ENCODE data around the gene FADS1. TPM values are rescaled to one million over a fixed set of nuclear protein-coding genes. Genes with fewer than 3 reads are reported as not detected.

Gene FADS1
- polyA plus RNA-seq (ENCODE audit: insufficient read length in 10 of 10), result 10 to 100 TPM; 17.4 to 32.3 (median 23.3) TPM
- long read RNA-seq, donor 1, full-length matches to known transcripts, result 2 of 30 reads
- long read RNA-seq, donor 1, partial matches to known transcripts, result 10 of 30 reads
- long read RNA-seq, donor 1, other reads (novel, unspliced or antisense), result 18 of 30 reads
- long read RNA-seq, donor 2, full-length matches to known transcripts, result 4 of 18 reads
- long read RNA-seq, donor 2, partial matches to known transcripts, result 7 of 18 reads
- long read RNA-seq, donor 2, other reads (novel, unspliced or antisense), result 7 of 18 reads
- long read RNA-seq, donor 3, result 0 reads
- long read RNA-seq, donor 4, full-length matches to known transcripts, result 4 of 15 reads
- long read RNA-seq, donor 4, partial matches to known transcripts, result 11 of 15 reads
- long read RNA-seq, donor 4, other reads (novel, unspliced or antisense), result 0 of 15 reads
- long read RNA-seq, donor 5, full-length matches to known transcripts, result 7 of 91 reads
- long read RNA-seq, donor 5, partial matches to known transcripts, result 75 of 91 reads
- long read RNA-seq, donor 5, other reads (novel, unspliced or antisense), result 9 of 91 reads
- long read RNA-seq, donor 6, full-length matches to known transcripts, result 9 of 29 reads
- long read RNA-seq, donor 6, partial matches to known transcripts, result 9 of 29 reads
- long read RNA-seq, donor 6, other reads (novel, unspliced or antisense), result 11 of 29 reads
- long read RNA-seq, donor 7, full-length matches to known transcripts, result 6 of 138 reads
- long read RNA-seq, donor 7, partial matches to known transcripts, result 132 of 138 reads
- long read RNA-seq, donor 7, other reads (novel, unspliced or antisense), result 0 of 138 reads
- long read RNA-seq, donor 8, full-length matches to known transcripts, result 3 of 3 reads
- long read RNA-seq, donor 8, partial matches to known transcripts, result 0 of 3 reads
- long read RNA-seq, donor 8, other reads (novel, unspliced or antisense), result 0 of 3 reads
- long read RNA-seq, donor 9, full-length matches to known transcripts, result 3 of 3 reads
- long read RNA-seq, donor 9, partial matches to known transcripts, result 0 of 3 reads
- long read RNA-seq, donor 9, other reads (novel, unspliced or antisense), result 0 of 3 reads

- peak; percentile 84 to 93 (median 86) for DNase-seq
Measured at GRCh38 chr11:61816736-61817455, at the start of gene FADS1. TSS of gene FADS1 (minus strand) at chr11:61817003. CDS start at chr11:61816929, 74 bp downstream.

DNA sequence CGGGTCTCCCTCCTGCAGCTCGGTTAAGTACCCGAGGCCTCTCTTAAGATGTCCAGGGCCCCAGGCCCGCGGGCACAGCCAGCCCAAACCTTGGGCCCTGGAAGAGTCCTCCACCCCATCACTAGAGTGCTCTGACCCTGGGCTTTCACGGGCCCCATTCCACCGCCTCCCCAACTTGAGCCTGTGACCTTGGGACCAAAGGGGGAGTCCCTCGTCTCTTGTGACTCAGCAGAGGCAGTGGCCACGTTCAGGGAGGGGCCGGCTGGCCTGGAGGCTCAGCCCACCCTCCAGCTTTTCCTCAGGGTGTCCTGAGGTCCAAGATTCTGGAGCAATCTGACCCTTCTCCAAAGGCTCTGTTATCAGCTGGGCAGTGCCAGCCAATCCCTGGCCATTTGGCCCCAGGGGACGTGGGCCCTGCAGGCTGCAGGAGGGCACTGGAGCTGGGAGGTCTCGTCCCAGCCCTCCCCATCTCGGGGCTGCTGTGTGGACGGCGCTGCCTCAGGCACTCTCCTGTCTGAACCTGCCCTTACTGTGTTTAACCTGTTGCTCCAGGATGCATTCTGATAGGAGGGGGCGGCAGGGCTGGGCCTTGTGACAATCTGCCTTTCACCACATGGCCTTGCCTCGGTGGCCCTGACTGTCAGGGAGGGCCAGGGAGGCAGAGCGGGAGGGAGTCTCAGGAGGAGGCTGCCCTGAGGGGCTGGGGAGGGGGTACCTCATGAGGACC, 49.6 kb upstream of the FADS1 start:
- no peak for DNase-seq

- no peak for DNase-seq
Measured at GRCh38 chr11:61864814-61865775, 48.3 kb upstream of the FADS1 start.

GRCh38 chr11:61863548-61864081, 46.8 kb upstream of the FADS1 start:
- DNase-seq, result no peak

DNA sequence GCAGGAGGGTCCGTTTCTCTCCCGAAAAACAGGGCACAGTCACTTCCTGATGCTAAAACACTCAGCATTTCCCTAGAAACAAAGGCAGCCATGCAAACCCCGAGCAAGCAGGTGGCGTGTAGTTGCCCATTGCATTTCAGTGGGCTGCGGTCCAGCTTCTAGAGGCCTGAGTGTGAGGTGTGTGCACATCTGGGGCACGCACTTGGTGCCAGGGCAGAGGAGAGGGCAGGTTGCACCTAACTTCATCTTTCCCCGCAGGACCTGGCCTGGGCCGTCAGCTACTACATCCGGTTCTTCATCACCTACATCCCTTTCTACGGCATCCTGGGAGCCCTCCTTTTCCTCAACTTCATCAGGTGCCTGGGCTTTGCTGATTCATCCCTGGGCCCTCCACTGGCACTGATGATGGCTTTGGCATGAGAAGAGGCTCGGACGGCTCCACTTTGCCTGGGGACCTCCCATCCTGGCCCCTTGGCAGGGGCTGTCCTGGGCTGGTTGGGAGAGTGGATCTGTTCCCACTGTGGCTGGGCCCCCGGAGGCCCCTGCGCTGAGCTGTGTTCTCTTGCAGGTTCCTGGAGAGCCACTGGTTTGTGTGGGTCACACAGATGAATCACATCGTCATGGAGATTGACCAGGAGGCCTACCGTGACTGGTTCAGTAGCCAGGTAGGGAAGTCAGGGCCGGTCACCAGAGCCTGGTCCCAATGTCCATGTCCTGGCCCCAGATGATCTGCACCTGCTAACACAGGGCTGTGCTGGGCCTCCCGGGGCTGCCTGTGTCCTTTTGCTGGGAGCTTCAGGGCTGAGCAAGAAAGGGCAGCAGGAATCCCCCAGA, 46.1 kb upstream of the FADS1 start:
- DNase-seq, result no peak

GRCh38 chr11:61861634-61862033, 44.8 kb upstream of the FADS1 start:
- DNase-seq, result no peak

- DNase-seq, result peak in 1 of 3 donors; percentile 50
Measured at GRCh38 chr11:61860054-61860903, 43.5 kb upstream of the FADS1 start.

DNA sequence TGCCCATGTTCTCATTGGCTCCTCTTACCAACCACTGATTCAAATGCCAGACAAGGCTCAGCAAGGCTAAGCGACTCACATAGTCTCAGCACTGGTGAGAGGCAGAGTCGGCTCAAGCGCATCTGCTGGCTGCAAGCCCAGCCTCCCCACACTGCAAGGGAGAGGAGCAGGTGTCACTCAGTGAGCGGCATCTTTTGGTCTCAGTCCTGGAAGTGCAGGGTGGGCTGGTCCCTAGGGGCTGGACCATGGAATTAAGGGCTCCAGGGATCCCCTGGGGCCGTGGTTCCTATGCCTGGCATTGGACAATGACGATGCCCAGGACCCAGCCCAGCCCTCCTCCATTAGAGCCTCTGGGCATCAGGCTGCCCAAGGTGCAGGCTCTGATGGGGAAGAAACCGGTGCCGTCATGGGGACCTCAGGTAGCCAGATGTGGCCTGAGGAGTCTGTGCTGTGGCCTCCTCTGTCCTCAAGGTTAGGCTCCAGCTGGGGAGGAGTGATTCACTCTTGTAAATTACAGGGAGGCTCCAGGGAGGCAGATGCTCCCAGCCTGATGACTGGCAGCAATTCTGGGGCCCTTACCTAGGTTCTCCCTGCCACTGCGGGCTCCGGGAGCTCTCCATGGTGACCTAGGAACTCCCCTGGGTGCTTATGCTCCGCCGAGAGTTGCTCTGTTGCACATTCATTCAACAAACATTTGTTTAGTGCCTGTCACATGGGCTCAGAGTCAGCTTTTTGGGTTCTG, 39.3 kb upstream of the FADS1 start:
- no peak for DNase-seq

- DNase-seq, result no peak
Measured at GRCh38 chr11:61854966-61855714, 38.3 kb upstream of the FADS1 start.

DNA sequence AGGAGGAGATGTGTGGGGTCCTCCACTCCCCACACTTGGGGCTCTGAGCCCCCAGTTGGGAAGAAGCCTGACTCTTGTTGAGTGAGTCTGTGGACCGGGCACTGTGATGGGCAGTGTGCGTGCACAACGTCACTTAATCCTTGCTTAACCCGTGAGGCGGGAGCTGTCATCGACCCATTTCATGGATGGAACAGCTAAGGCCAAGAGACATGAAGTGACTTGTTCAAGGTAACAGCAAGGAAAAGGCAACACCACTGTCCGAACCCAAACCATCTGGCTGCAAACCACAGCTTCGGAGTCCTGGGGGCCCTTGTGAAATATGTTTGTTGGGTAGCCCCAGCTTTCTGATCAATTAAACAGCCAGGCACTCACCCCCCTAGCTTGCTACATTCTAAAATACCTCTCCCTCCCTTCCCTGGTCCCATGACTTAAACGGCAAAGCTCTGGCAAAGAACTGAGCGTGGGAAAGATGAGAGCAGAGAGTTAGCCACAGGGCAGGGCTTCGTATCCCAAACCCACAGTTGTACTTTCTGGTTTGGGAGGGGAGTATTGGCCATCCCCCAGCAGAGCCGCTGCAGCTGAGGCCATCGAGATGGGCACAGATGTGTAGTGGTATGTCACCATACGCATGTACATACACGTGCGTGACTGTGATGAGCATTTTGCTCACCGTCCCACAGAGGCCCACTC, 37.5 kb upstream of the FADS1 start:
- DNase-seq, result no peak

GRCh38 chr11:61853698-61854169, 36.9 kb upstream of the FADS1 start:
- no peak for DNase-seq

DNA sequence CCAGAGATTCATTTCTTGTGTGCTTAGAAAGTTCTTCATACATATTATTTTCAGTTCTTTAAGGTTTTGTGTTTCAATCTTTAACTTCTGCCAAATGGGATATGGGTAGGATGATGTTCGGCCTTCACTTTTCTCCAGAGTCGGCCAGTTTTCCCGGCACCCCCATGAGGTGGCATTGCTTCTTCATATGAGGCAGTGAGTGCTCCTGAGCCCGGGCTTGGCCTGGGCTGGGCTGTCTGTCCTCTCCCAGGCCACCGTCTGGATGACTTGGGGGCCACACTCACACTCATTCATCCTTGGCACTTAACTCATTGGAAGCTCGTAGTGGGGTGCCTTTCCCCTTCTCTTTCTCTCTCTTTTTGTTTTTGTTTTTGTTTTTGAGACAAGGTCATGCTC, 35.1 kb upstream of the FADS1 start:
- no peak for DNase-seq

- DNase-seq, result no peak
Measured at GRCh38 chr11:61851113-61851899, 34.5 kb upstream of the FADS1 start.

- no peak for DNase-seq
Measured at GRCh38 chr11:61850687-61851086, 33.9 kb upstream of the FADS1 start.
